ENCODE results near the gene SALL1.

Gene SALL1

GRCh38 chr16:51157698-51158097, 6.6 kb upstream of the SALL1 start:
- no peak for DNase-seq (ENCODE audit: low read depth, low spot score)

GRCh38 chr16:51156807-51157200, 5.7 kb upstream of the SALL1 start:
- DNase-seq (ENCODE audit: low read depth, low spot score): no peak

GRCh38 chr16:51155820-51156806, 5.0 kb upstream of the SALL1 start:
- DNase-seq (ENCODE audit: low read depth, low spot score): no peak

- no peak for DNase-seq (ENCODE audit: low read depth, low spot score)
Observed at GRCh38 chr16:51155199-51155607, 4.1 kb upstream of the SALL1 start.

- no peak for DNase-seq (ENCODE audit: low read depth, low spot score)
Observed at GRCh38 chr16:51154271-51155171, 3.5 kb upstream of the SALL1 start.

GRCh38 chr16:51153577-51154031, 2.5 kb upstream of the SALL1 start:
- no peak for DNase-seq (ENCODE audit: low read depth, low spot score)

GRCh38 chr16:51152691-51153576, 1.9 kb upstream of the SALL1 start:
- DNase-seq (ENCODE audit: low read depth, low spot score): no peak

- DNase-seq (ENCODE audit: low read depth, low spot score): no peak
Observed at GRCh38 chr16:51151961-51152663, 1.0 kb upstream of the SALL1 start.

- no peak for DNase-seq (ENCODE audit: low read depth, low spot score)
Observed at GRCh38 chr16:51151435-51151960, 428 bp upstream of the SALL1 start.

- DNase-seq (ENCODE audit: low read depth, low spot score): no peak
Observed at GRCh38 chr16:51150165-51150887, 744 bp downstream of the SALL1 start.

- DNase-seq (ENCODE audit: low read depth, low spot score): no peak
Observed at GRCh38 chr16:51149721-51150164, 1.3 kb downstream of the SALL1 start.

GRCh38 chr16:51149251-51149661, 1.8 kb downstream of the SALL1 start:
- no peak for DNase-seq (ENCODE audit: low read depth, low spot score)

GRCh38 chr16:51148678-51149228, 2.3 kb downstream of the SALL1 start:
- no peak for DNase-seq (ENCODE audit: low read depth, low spot score)

GRCh38 chr16:51147776-51148677, 3.0 kb downstream of the SALL1 start:
- no peak for DNase-seq (ENCODE audit: low read depth, low spot score)

GRCh38 chr16:51146256-51146924, 4.7 kb downstream of the SALL1 start:
- no peak for DNase-seq (ENCODE audit: low read depth, low spot score)

- DNase-seq (ENCODE audit: low read depth, low spot score): no peak
Observed at GRCh38 chr16:51144203-51144602, 6.9 kb downstream of the SALL1 start.

GRCh38 chr16:51143196-51143977, 7.7 kb downstream of the SALL1 start:
- no peak for DNase-seq (ENCODE audit: low read depth, low spot score)

Measured in activated naive CD8-positive, alpha-beta T cell treated with anti-CD3 and anti-CD28 coated beads, Interleukin-2, amount 50 U/mL, for 16 hours (primary cell).